H9 (cell line): Measurements from ENCODE around the gene ADGRL2. TPM values are rescaled to one million over a fixed set of nuclear protein-coding genes. Genes with fewer than 3 reads are reported as not detected.
A peak's percentile ranks its signal among the peaks of the same experiment; 100 is the strongest.

Experiments
- DNase-seq: peaks from one replicate; pipeline ENCODE4 v3.0.0-alpha.2; 2017
- H2AFZ ChIP-seq: one replicate; pipeline ENCODE4 v1.6.1; 2013; ENCODE audit warnings: mild to moderate bottlenecking, low read length, control low read depth, moderate library complexity
- H2AK5ac ChIP-seq: 2 replicates; pipeline ENCODE4 v1.6.1; 2013; ENCODE audit warnings: low read length, control low read depth, mixed read lengths; ENCODE audit not compliant: insufficient read length
- H2BK120ac ChIP-seq: one replicate; pipeline ENCODE4 v1.6.1; 2013; ENCODE audit warnings: low read depth, mild to moderate bottlenecking, low read length, control low read depth, inconsistent platforms; ENCODE audit not compliant: poor library complexity, severe bottlenecking
- H2BK12ac ChIP-seq: 2 replicates; pipeline ENCODE4 v1.6.1; 2013; ENCODE audit warnings: low read length, control low read depth, mixed read lengths, low read depth; ENCODE audit not compliant: insufficient read length
- H2BK15ac ChIP-seq: 2 replicates; pipeline ENCODE4 v1.6.1; 2013; ENCODE audit warnings: low read depth, low read length, control low read depth
- H2BK20ac ChIP-seq: one replicate; pipeline ENCODE4 v1.6.1; 2013; ENCODE audit warnings: low read depth, mild to moderate bottlenecking, low read length, control low read depth, inconsistent platforms; ENCODE audit not compliant: poor library complexity, severe bottlenecking
- H2BK5ac ChIP-seq: 2 replicates; pipeline ENCODE4 v1.6.1; 2013; ENCODE audit warnings: low read length, control low read depth, mixed read lengths; ENCODE audit not compliant: insufficient read length
- H3K14ac ChIP-seq: 2 replicates; pipeline ENCODE4 v1.6.1; 2013; ENCODE audit warnings: low read length, control low read depth; ENCODE audit not compliant: insufficient read depth
- H3K18ac ChIP-seq: 2 replicates; pipeline ENCODE4 v1.6.1; 2013; ENCODE audit warnings: low read depth, mild to moderate bottlenecking, mixed read lengths, low read length, control low read depth; ENCODE audit not compliant: insufficient read length
- H3K23ac ChIP-seq: 2 replicates; pipeline ENCODE4 v1.6.1; 2013; ENCODE audit warnings: low read length, control low read depth, mixed read lengths, low read depth; ENCODE audit not compliant: insufficient read length
- H3K23me2 ChIP-seq: 2 replicates; pipeline ENCODE4 v1.6.1; 2013; ENCODE audit warnings: low read depth, mild to moderate bottlenecking, mixed read lengths, low read length, control low read depth; ENCODE audit not compliant: insufficient read length, poor library complexity, severe bottlenecking
- H3K27ac ChIP-seq: 2 replicates; pipeline ENCODE4 v1.5.1; 2013; ENCODE audit warnings: low read length, control low read depth, mixed read lengths, low read depth; ENCODE audit not compliant: insufficient read length
- H3K27me3 ChIP-seq: 2 replicates; pipeline ENCODE4 v1.6.1; 2013; ENCODE audit warnings: low read length, control low read depth, inconsistent platforms; ENCODE audit not compliant: insufficient read depth
- H3K4ac ChIP-seq: 2 replicates; pipeline ENCODE4 v1.6.1; 2013; ENCODE audit warnings: low read depth, mild to moderate bottlenecking, control low read depth, inconsistent platforms, low read length, moderate library complexity
- H3K4me1 ChIP-seq: 2 replicates; pipeline ENCODE4 v1.6.1; 2013; ENCODE audit warnings: low read length, control low read depth, inconsistent platforms; ENCODE audit not compliant: insufficient read depth
- H3K4me2 ChIP-seq: 2 replicates; pipeline ENCODE4 v1.6.1; 2013; ENCODE audit warnings: low read length, control low read depth, mixed read lengths; ENCODE audit not compliant: insufficient read length, insufficient read depth
- H3K56ac ChIP-seq: 2 replicates; pipeline ENCODE4 v1.6.1; 2013; ENCODE audit warnings: low read depth, mild to moderate bottlenecking, mixed read lengths, low read length, control low read depth; ENCODE audit not compliant: insufficient read length
- H3K79me1 ChIP-seq: 2 replicates; pipeline ENCODE4 v1.6.1; 2013; ENCODE audit warnings: low read depth, mild to moderate bottlenecking, moderate library complexity, low read length, control low read depth, inconsistent platforms; ENCODE audit not compliant: insufficient read depth, poor library complexity, severe bottlenecking
- H3K79me2 ChIP-seq: 2 replicates; pipeline ENCODE4 v1.6.1; 2013; ENCODE audit warnings: low read length, control low read depth, inconsistent platforms; ENCODE audit not compliant: insufficient read depth
- H3K9ac ChIP-seq: 2 replicates; pipeline ENCODE4 v1.6.1; 2013; ENCODE audit warnings: low read length, control low read depth, mixed read lengths; ENCODE audit not compliant: insufficient read length; ENCODE audit errors: extremely low read depth
- H3K9me3 ChIP-seq: one replicate; pipeline ENCODE4 v1.6.1; 2013; ENCODE audit warnings: low read depth, low read length, inconsistent platforms; ENCODE audit not compliant: control insufficient read depth
- H3T11ph ChIP-seq: one replicate; pipeline ENCODE4 v1.6.1; 2013; ENCODE audit warnings: mild to moderate bottlenecking, low read length, control low read depth, inconsistent platforms
- H4K20me1 ChIP-seq: one replicate; pipeline ENCODE4 v1.6.1; 2013; ENCODE audit not compliant: control insufficient read depth, insufficient read length, insufficient read depth
- H4K5ac ChIP-seq: 2 replicates; pipeline ENCODE4 v1.6.1; 2013; ENCODE audit warnings: low read depth, mild to moderate bottlenecking, mixed read lengths, low read length, control low read depth; ENCODE audit not compliant: insufficient read length
- H4K8ac ChIP-seq: replicated peaks from 2 replicates; pipeline ENCODE4 v1.6.1; 2013; ENCODE audit warnings: low read length, control low read depth, mixed read lengths, low read depth; ENCODE audit not compliant: insufficient read length
- H4K91ac ChIP-seq: 2 replicates; pipeline ENCODE4 v1.6.1; 2013; ENCODE audit warnings: low read depth, mild to moderate bottlenecking, moderate library complexity, mixed read lengths, low read length, control low read depth; ENCODE audit not compliant: insufficient read length
- H3K27ac Mint-ChIP-seq, 3 experiments: 2 replicates in 2 of 3; 3 replicates in 1 of 3; pipeline ENCODE4 v1.8.0; 2020 to 2021; ENCODE audit warnings: mixed read lengths in 3 of 3, mild to moderate bottlenecking in 1 of 3, moderate library complexity in 1 of 3
- H3K27me3 Mint-ChIP-seq: 2 replicates; pipeline ENCODE4 v1.8.0; 2021; ENCODE audit warnings: low read depth, mild to moderate bottlenecking, moderate library complexity, mixed read lengths
- H3K36me3 Mint-ChIP-seq, 3 experiments: 2 replicates in 2 of 3; 3 replicates in 1 of 3; pipeline ENCODE4 v1.8.0; 2020 to 2021; ENCODE audit warnings: low read depth in 3 of 3, mixed read lengths in 3 of 3; ENCODE audit not compliant: insufficient read depth in 1 of 3
- H3K4me1 Mint-ChIP-seq, 2 experiments: 2 replicates each; pipeline ENCODE4 v1.8.0; 2020; ENCODE audit warnings: mixed read lengths in 2 of 2
- H3K4me3 Mint-ChIP-seq, 2 experiments: 2 replicates in 1 of 2; 3 replicates in 1 of 2; pipeline ENCODE4 v1.8.0; 2020 to 2021; ENCODE audit warnings: mild to moderate bottlenecking in 2 of 2, mixed read lengths in 2 of 2, moderate library complexity in 1 of 2
- H3K9me3 Mint-ChIP-seq, 2 experiments: 2 replicates in 1 of 2; 3 replicates in 1 of 2; pipeline ENCODE4 v1.8.0; 2020; ENCODE audit warnings: mild to moderate bottlenecking in 2 of 2, mixed read lengths in 2 of 2, moderate library complexity in 1 of 2
- WGBS: extraction: QIAGEN DNeasy Blood & Tissue Kit; methylation state at CpG from one replicate; pipeline ENCODE4 v1.1.7; 2013; ENCODE audit warnings: missing lambda C conversion rate, low lambda C conversion rate, mixed read lengths; ENCODE audit not compliant: insufficient read length; ENCODE audit errors: extremely low coverage; 5-methylcytosine and 5-hydroxymethylcytosine counted together
- total RNA-seq: library from RNA; stranded (reverse); gene quantifications from 2 replicates; pipeline ENCODE4 v1.2.1, GENCODE V29; 2021
- TF ChIP-seq, protein P1 (sequence below): fragments of 200-600 bp; sonication (generic); conservative IDR thresholded peaks from 3 replicates; pipeline ENCODE4 v1.8.0; 2021; ENCODE audit warnings: antibody characterized with exemption, mild to moderate bottlenecking

Gene ADGRL2
- total RNA-seq, 1 experiment from 2014 or later: 119 TPM

DNA sequence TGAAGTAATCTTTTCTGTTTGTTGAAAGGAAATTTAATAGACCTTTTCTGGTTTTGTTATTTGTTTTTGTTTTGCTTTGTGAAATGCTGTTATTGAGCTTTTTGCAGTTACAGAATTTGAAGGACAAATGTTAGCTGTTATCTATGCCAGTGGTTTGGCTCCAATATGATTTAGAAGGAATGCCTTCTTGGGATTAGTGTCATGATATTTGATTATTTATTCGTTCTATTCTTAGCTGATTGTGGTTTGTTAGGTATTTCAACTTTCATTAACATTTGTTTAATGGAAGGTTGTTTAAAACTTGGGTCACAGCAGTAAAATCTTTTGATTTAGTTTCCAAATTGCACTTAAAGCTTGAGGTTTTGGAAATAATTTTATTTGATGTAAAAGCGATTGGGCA lies 33.5 kb downstream of the ADGRL2 start:
- no peak overlapping the region for H2BK12ac ChIP-seq
- Mint-ChIP-seq H3K36me3 (peaks cover 7 to 16% (median 8%) of the 10 kb centered on the region in 3 experiments; a peak in 6 of 7 replicates), H3K9me3 (no peaks in the 10 kb centered on the region), H3K4me3 (no peak overlapping the region), H3K4me1 (peaks cover 45 to 56% of the 10 kb centered on the region in 2 experiments), H3K27ac (peak overlapping the region in 2 of 3 experiments; percentile 28 to 33; a peak in 3 of 7 replicates), H3K27me3 (no peaks in the 10 kb centered on the region)
- peaks cover 18% of the 10 kb centered on the region; the same call in 1 of the 2 replicates for H3K79me2 ChIP-seq
- H2BK120ac ChIP-seq: no peak overlapping the region
- H2BK5ac ChIP-seq: no peak overlapping the region
- no peak overlapping the region for H2BK15ac ChIP-seq
- H3K4me1 ChIP-seq: no peaks in the 10 kb centered on the region
- no peak overlapping the region for H3K14ac ChIP-seq
- H3K4me2 ChIP-seq: no peak overlapping the region
- H4K5ac ChIP-seq: no peak overlapping the region
- no peak overlapping the region for H2AFZ ChIP-seq
- TF ChIP-seq, protein P1, sequence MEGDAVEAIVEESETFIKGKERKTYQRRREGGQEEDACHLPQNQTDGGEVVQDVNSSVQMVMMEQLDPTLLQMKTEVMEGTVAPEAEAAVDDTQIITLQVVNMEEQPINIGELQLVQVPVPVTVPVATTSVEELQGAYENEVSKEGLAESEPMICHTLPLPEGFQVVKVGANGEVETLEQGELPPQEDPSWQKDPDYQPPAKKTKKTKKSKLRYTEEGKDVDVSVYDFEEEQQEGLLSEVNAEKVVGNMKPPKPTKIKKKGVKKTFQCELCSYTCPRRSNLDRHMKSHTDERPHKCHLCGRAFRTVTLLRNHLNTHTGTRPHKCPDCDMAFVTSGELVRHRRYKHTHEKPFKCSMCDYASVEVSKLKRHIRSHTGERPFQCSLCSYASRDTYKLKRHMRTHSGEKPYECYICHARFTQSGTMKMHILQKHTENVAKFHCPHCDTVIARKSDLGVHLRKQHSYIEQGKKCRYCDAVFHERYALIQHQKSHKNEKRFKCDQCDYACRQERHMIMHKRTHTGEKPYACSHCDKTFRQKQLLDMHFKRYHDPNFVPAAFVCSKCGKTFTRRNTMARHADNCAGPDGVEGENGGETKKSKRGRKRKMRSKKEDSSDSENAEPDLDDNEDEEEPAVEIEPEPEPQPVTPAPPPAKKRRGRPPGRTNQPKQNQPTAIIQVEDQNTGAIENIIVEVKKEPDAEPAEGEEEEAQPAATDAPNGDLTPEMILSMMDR: no peak
- H3K23ac ChIP-seq: no peak overlapping the region
- no peak for DNase-seq
- H2AK5ac ChIP-seq: no peak overlapping the region
- H4K20me1 ChIP-seq: no peaks in the 10 kb centered on the region
- no peak overlapping the region for H4K91ac ChIP-seq
- no peak overlapping the region for H3K9ac ChIP-seq
- H4K8ac ChIP-seq: no peak overlapping the region
- H3K56ac ChIP-seq: no peak overlapping the region
- H3K18ac ChIP-seq: no peak overlapping the region
- H3K4ac ChIP-seq: no peak overlapping the region
- no peak overlapping the region for H3K27ac ChIP-seq
- no peaks in the 10 kb centered on the region for H3K79me1 ChIP-seq
- no CpG with 5 or more reads among the region's 2 CpGs for WGBS
- H3K23me2 ChIP-seq: no peaks in the 10 kb centered on the region
- no peaks in the 10 kb centered on the region for H3K27me3 ChIP-seq
- H3K9me3 ChIP-seq: no peaks in the 10 kb centered on the region
- H2BK20ac ChIP-seq: no peak overlapping the region
- no peak overlapping the region for H3T11ph ChIP-seq
